ENCODE results near the gene FMNL2. TPM values are rescaled to one million over a fixed set of nuclear protein-coding genes. Genes with fewer than 3 reads are reported as not detected.

Gene FMNL2
- total and polyA plus RNA-seq, 4 donors, result 1.5 to 9.3 (median 5.1) TPM

- TF ChIP-seq NR2F2 (IDR thresholded peaks at IDR 0.05), result no peak
- DNase-seq (ENCODE audit: low spot score), result no peak
- no peak overlapping the region for H3K4me3 ChIP-seq (ENCODE audit: low read depth in 1 of 3, low read length in 3 of 3)
- H3K9ac ChIP-seq (ENCODE audit: low read depth in 1 of 2, low read length in 2 of 2), result no peak overlapping the region
- 79% methylated on average over 4 of the region's 4 CpGs for WGBS
- no peaks in the 10 kb centered on the region for H3K9me3 ChIP-seq (ENCODE audit: control insufficient read depth in 4 of 4, low read length in 3 of 4)
- H3K27me3 ChIP-seq (ENCODE audit: control insufficient read depth in 4 of 4, insufficient read depth in 4 of 4, low read length in 3 of 4), result no peaks in the 10 kb centered on the region
- H3K36me3 ChIP-seq (ENCODE audit: control insufficient read depth in 4 of 4, insufficient read depth in 3 of 4, low read depth in 1 of 4, low read length in 3 of 4), result no peaks in the 10 kb centered on the region
- H3K4me1 ChIP-seq (ENCODE audit: control insufficient read depth in 4 of 4, insufficient read depth in 4 of 4, low read length in 3 of 4), result no peaks in the 10 kb centered on the region
- H3K27ac ChIP-seq (ENCODE audit: low read depth in 1 of 2, low read length in 2 of 2), result no peak overlapping the region
Observed at GRCh38 chr2:152578573-152578972, 243.6 kb downstream of the FMNL2 start.

GRCh38 chr2:152580714-152581113, 245.7 kb downstream of the FMNL2 start:
- Histone ChIP-seq H3K4me3 (ENCODE audit: low read depth in 1 of 3, low read length in 3 of 3) (no peak overlapping the region), H3K4me1 (ENCODE audit: control insufficient read depth in 4 of 4, insufficient read depth in 4 of 4, low read length in 3 of 4) (no peaks in the 10 kb centered on the region), H3K9me3 (ENCODE audit: control insufficient read depth in 4 of 4, low read length in 3 of 4) (no peaks in the 10 kb centered on the region), H3K27me3 (ENCODE audit: control insufficient read depth in 4 of 4, insufficient read depth in 4 of 4, low read length in 3 of 4) (no peaks in the 10 kb centered on the region), H3K36me3 (ENCODE audit: control insufficient read depth in 4 of 4, insufficient read depth in 3 of 4, low read depth in 1 of 4, low read length in 3 of 4) (no peaks in the 10 kb centered on the region), H3K27ac (ENCODE audit: low read depth in 1 of 2, low read length in 2 of 2) (no peak overlapping the region), H3K9ac (ENCODE audit: low read depth in 1 of 2, low read length in 2 of 2) (no peak overlapping the region)
- TF ChIP-seq SP1 (IDR thresholded peaks at IDR 0.05) (no peak), RXRA (IDR thresholded peaks at IDR 0.05) (no peak), GABPA (IDR thresholded peaks at IDR 0.05 in 1 of 2, conservative IDR thresholded peaks at IDR 0.05 in 1 of 2) (no peak), JUND (IDR thresholded peaks at IDR 0.05) (no peak), FOXA2 (IDR thresholded peaks at IDR 0.05) (no peak), NR2F2 (IDR thresholded peaks at IDR 0.05) (no peak), YY1 (IDR thresholded peaks at IDR 0.05) (no peak), FOXA1 (IDR thresholded peaks at IDR 0.05) (no peak), ATF3 (IDR thresholded peaks at IDR 0.05) (no peak), HNF4G (IDR thresholded peaks at IDR 0.05) (no peak), RAD21 (IDR thresholded peaks at IDR 0.05) (no peak), TAF1 (conservative IDR thresholded peaks at IDR 0.05) (no peak), REST (IDR thresholded peaks at IDR 0.05) (no peak), MAX (IDR thresholded peaks at IDR 0.05) (no peak)
- WGBS, result 75% methylated on average over 3 of the region's 3 CpGs
- no peak for DNase-seq (ENCODE audit: low spot score)

- Histone ChIP-seq H3K36me3 (ENCODE audit: control insufficient read depth in 4 of 4, insufficient read depth in 3 of 4, low read depth in 1 of 4, low read length in 3 of 4) (no peaks in the 10 kb centered on the region), H3K4me3 (ENCODE audit: low read depth in 1 of 3, low read length in 3 of 3) (no peak overlapping the region), H3K9me3 (ENCODE audit: control insufficient read depth in 4 of 4, low read length in 3 of 4) (no peaks in the 10 kb centered on the region), H3K27me3 (ENCODE audit: control insufficient read depth in 4 of 4, insufficient read depth in 4 of 4, low read length in 3 of 4) (no peaks in the 10 kb centered on the region), H3K4me1 (ENCODE audit: control insufficient read depth in 4 of 4, insufficient read depth in 4 of 4, low read length in 3 of 4) (no peaks in the 10 kb centered on the region), H3K9ac (ENCODE audit: low read depth in 1 of 2, low read length in 2 of 2) (no peak overlapping the region), H3K27ac (ENCODE audit: low read depth in 1 of 2, low read length in 2 of 2) (no peak overlapping the region)
- WGBS, result 87% methylated on average over 11 of the region's 11 CpGs
- DNase-seq (ENCODE audit: low spot score), result no peak
- TF ChIP-seq NR2F2 (IDR thresholded peaks at IDR 0.05) (no peak), JUND (IDR thresholded peaks at IDR 0.05) (no peak), SP1 (IDR thresholded peaks at IDR 0.05) (no peak), ZBTB33 (IDR thresholded peaks at IDR 0.05) (no peak)
Observed at GRCh38 chr2:152581360-152581759, 246.4 kb downstream of the FMNL2 start.
